Activated CD4-positive, alpha-beta T cell treated with anti-CD3 and anti-CD28 coated beads, Interleukin-2, Interleukin-4, amounts not matched to agents 100 ng/mL and 50 ng/mL, durations not matched to agents 16 hours and 8 hours (primary cell): ENCODE data around the gene HES3.

ENCODE experiments used
- DNase-seq: peaks from one replicate; pipeline ENCODE4 v3.0.0-alpha.2; 2020; ENCODE audit warnings: low spot score

Gene HES3

DNA sequence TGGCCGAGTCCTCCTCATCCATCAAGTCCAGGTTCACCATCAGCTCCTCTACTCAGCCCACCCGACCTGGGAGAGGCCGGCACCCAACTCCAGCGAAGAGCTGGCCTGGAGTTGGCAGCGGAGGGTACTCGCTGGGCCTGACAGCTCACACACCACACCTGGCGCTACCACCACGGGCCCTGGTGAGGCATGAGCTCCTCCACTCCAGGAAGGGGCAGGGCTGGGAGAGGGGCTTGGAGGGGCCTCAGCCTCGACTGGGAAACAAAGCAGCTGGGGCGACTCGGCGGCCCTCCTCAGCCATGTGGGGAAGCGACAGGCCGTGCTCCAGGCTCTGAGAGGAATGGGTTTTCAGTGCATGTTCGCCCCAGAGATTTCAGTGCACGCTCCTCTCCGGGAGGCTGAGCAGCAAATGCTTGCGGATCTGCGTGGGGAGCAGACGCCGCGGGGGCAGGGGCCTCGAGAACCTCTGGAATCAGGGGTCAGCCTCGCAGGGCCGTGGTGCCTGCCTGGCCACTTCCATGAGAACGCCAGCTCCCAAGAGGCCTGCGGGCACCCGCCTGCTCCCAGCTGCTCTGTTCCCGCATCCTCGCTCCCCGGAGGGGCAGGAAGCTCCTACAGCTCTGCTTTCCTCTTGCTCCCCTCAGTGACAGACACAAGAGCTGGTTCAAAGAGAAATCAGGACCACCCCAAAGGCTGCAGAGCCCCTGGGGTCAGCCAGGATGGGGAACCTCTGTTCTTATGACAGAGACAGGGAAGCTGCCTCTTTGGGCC is 35.8 kb downstream of the HES3 start:
- DNase-seq: no peak

DNA sequence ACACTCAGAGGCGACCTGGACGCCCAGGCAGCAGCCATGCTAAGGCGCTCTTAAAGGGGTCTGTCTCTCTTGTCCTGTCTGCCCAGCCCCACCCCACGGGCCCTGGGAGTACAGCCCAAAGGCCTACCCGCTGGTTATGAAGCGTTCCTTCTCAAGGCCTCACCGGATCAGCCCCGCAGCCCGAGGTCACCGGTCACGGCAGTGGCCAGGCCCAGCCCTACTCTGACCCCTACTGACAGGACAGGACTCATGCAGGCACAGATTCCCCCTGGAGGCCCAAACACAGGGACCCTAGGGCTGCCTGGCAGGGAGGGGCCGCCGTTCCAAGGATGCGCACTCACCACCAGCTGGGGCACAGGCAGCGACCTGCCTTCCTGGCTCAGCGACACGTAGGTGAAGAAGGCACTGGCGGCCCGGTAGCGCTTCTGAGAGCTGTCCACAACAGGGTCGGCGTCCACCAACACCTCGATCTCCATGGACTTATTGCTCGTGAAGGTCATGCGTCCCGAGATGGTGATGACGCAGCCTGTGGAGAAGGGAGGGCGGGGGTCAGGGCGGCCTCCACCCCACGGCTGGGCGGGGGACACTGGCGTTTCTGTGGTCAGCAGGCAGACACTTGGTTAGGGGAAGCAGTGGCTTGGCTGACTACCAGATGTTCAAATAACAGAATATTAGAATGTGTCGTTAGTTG is 36.9 kb downstream of the HES3 start:
- DNase-seq: no peak

DNA sequence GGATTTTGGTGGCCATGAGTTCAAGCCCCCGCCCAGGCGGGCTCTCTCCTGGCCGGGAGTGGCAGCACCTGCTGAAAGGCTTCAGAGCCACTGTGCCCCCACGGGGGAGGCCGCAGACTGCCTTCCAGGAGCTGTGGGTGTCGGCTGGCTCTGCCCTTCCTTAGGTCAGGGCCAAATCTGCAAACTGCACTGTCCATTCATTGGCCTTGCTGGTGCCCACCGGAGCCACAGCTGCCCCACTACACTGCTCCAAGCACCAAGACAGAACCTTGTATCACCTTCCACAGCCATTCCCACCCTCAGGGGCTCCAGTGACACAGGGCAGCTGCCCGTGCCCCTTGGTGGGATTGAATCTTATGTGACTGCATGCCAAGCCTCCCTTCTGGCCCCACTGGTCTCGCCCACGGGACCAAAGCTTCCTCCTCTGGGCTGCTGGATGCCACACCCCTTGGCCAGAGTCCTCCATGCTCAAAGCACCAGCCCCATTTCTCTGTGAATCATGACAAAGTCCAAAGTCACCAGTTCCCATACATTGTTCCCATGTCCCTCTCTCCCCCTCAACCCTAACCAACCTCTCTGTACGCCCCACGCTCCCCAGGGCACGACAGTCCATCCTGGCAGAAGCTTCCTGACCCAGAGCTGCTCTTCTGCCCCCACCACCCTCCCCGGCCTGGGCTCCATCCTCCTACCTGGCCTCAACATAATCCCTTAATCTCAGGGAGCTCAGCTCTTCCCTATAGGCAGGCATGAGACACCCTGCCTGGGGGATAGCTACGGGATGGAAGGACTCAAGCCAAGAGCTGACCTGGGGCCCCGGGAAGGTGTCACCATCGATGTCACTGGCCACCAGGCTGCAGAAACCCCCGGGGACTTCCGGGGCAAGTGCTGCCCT is 37.8 kb downstream of the HES3 start:
- no peak for DNase-seq

DNA sequence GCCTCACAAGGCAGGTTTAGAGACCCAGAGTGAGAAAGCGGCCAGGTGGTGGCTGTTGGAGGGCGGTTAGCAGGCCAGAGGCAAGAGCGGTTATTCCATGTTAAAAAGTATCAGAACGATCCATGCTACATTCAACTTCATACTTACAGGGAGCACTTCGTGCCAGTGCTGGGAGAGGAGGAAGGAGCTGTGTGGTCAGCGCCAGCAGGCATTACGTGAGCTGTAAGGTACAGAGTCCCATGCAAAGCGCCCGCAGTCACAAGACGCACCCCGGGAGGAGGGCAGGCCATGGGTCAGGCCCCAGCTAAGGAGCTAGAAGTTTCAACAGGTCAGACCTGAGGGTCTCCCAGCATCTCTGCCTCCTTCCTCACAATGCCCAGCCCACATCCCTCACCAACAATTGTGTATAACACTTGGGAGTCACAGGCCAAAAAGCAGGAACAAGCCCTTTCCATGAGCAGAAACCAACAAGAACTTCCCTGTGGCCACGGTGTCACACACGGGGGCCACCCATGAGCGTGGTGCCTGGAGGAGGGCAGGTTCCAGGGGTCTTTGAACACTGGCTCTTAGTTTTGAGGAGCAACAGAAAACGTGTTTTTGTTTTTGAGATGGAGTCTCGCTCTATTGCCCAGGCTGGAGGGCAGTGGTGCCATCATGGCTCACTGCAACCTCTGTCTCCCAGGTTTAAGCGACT is 38.7 kb downstream of the HES3 start:
- DNase-seq: no peak

DNA sequence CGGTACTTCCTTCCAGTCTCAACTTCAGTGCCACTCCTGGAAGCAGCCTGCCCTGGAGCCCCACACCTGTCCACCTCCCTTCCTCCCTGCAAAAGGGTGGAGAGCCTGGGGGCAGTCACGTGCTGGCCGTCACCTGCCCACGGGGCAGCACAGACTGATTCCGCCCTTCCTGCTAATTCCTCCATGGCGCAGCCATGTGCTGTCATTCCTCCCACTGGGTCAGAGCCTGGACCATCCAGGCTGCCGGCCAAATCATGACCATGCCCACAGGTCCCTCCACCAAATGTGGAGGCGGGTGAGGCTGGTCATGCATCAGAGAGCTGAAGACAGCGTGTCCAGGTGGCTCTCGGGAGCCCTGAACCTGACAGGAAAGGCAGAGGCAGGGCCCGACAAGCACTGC is 41.4 kb downstream of the HES3 start:
- no peak for DNase-seq

DNA sequence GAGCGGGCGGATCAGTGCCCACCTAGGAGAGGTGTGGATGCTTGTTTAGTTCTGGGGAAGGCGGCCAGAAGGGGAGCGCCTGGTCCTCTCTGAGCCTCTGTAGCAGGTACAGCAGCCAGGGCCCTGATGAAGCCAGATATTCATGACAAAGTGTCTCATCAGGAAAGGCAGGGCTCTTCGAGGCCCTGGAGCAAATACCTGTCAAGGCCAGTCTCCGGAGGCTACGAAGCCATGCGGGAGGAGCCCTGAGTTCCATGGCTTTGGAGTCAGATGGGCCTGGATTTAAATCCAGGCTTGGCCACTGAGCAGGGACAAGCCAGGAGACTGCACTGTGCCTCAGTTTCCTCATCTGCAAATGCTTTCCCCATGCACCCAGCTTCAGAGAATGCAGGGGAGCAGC is 42.3 kb downstream of the HES3 start:
- no peak for DNase-seq

DNA sequence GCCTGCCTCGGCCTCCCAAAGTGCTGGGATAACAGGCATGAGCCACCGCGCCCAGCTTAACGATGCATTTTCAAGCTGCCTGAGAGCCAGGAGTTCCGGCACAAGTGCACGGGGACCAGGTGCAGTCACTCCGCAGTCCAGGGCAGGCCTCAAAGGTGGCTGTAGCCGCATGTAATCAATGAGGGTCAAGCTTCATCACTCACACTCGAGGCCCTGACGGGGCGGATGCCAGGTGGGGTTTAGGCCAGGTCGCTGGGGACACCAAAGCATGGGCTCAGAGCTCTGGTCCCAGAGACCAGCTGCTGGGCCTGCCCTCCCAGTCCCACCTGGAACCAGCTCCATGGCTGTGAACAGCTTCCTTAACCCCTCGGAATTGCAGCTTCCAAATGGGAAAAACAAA is 43.0 kb downstream of the HES3 start:
- DNase-seq: no peak

DNA sequence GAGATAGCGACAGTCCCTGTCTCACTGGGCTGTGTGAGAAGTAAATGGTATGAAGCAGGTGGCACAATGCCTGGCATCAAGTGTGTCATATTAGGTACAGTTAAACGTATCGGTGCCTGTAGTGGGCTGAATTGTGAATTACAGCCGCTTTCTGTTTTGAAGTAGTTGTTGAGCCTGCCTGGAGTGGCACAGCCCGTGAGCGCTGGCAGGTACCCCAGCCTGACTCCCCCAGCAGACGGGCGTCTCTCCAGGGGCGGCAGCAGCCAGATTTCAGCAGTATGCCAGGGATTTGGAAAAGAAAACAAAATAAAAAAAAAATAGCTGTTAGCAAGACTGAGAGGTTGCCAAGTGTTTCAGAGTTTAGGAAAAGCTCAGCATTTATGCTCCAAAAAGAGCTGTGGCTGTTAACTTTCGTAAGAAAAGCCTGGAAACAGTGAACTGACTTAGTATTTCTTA is 43.5 kb downstream of the HES3 start:
- DNase-seq: no peak

DNA sequence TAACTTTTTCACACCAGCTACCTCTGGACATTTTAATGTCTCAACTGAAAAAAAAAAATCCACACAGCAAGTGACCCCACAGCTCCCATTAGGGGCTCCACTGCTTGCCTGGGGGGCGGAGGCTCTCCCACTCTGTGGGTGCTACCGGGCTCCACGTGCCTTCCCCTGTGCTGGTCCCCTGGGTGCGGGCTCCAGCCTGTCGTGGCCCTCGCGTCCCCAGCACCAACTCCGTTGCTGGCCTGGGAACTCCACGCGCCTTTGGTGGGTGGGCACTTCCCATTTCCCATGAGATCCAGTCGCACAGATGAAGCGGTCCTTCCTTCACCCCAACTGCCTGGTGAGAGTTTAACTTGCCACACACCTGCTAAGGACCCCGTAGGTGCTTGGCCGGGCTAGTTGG is 44.0 kb downstream of the HES3 start:
- no peak for DNase-seq

DNA sequence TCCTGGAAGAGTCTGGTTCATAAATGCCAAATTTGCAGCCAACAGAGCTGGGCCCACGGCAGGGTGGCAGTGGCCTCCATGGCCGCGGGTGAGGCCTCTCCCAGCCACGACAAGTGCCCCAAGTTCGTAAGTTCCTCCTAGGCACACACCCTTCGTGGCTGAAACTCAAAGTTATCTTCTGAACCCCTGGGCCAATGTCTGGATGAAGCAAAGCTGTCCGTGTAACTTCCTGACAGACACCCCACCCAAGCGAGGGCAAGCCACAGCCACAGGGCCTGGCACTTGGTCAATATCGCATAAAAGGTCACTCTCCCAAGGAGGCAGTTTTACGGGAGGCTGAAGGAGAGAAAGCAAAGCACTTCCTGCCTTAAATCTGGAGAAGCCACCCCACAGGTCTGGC is 44.7 kb downstream of the HES3 start:
- DNase-seq: no peak

DNA sequence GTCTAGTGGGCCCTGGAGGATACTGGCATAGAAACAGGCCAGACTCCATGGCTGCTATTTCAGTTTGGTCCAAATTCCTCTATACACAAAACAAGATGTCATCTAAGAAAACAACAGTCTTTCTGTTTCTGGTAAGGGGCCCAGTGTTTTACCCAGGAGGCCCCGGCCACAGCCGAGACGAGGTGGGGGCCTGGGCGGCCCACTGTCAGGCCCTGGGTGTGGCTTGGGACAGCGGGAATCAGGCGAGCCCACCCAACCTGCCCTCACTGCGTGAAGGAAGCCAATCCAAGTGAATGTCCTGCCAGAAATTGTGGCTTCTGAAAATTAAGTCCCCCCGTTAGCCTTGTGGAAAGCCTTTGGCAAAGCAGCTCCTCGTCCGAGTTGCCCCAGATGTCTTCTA is 48.1 kb downstream of the HES3 start:
- no peak for DNase-seq

DNA sequence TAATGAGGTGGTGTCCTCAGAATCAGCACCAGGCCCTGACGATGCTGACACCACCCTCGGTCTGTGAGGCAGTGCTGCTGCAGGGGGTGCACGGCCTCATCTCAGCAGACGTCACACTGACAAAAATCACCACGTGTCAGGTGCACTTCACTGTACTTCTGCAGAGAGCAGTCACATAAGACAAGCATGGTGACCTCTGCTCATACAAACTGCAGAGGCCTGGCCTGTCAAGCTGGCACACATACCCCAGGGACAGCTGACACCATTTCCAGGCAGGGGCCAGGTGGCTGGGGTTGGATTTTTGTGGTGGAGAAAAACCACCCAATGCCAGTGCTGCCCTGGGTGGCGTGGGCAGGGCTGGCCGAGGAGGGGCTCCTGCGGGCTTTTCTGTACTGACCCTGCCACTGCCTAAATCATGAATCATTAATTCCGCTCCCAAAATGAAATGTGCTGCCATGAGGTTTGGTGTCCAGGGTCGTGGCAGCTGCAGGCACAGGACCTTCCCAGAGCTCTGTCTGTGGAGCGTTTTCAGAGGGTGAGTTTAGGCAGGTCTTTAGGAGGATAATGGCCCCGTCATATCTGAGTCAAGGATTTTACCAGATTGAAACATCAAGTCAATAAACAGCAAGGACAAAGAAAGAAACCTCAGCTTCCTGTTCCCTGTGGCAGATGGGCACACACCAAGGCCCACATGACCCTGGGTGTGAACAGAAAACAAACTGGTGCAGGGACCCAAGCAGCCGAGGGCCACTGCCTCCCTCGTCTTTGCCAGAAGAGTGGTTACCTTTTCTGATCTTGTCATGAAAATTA is 50.3 kb downstream of the HES3 start:
- no peak for DNase-seq

DNA sequence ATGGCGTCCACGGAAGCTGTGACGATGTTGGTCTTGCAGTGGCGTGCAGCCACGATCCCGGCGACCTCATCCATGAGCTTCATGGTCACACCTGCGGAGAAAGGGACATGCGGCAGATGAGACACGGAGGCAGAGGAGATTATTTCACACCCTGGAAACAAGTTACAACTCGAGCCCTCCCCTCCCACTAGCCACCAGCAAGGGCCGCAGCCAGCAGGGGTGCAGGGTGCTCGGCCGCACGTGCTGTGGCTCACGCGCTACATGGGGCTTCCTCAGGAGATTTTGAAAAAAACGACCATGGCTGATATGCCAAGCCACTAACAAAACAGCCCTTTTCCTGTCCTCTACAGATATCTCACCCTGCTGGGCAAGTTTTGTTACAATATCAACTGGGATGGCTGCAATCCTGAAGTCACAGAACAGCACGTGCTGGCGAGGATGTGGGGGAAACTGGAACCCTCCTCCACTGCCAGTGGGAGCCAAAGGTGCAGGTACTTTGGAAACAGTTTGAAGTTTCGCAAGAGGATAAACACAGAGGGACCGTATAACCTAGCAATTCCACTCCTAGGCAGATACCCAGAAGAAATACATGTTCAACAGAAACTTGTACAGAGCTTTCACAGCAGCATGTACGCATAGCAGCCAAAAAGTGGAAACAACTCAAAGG is 51.0 kb downstream of the HES3 start:
- no peak for DNase-seq
